ENCODE measurements around the gene MTHFD1. TPM values are rescaled to one million over a fixed set of nuclear protein-coding genes. Genes with fewer than 3 reads are reported as not detected.
"Not testable (repeated sequence)": the region's sequence is repeated elsewhere in the genome, so short reads cannot be mapped to it uniquely, and the experiment has no call there.

MTHFD1 gene
- 168 and 172 TPM in 2 replicates for total RNA-seq

DNA sequence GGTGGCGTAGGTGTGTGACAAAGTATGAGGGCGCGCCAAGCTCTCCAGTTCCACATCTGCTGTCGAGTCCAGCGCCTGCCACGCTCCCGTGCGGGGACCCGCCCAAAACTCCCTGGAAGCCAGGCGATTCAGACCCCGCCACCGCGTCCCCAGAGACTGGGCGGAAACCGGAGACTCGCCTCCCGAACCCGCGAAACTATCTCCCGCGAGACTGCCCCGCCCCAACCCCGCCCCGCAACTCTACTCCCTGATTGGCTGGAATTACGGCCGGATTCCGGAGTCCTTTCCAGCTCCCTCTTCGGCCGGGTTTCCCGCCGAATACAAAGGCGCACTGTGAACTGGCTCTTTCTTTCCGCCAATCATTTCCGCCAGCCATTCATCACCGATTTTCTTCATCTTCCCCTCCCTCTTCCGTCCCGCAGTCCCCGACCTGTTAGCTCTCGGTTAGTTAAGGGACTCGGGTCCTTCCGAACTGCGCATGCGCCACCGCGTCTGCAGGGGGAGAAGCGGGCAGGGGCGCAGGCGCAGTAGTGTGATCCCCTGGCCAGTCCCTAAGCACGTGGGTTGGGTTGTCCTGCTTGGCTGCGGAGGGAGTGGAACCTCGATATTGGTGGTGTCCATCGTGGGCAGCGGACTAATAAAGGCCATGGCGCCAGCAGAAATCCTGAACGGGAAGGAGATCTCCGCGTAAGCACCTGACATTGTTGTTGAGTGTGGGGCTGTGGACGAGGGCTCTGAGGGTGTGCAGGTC lies at the start of gene MTHFD1:
Gene MTHFD1 (plus strand): TSS at position 572 of the 751 bp plus-strand sequence. CDS start 75 bp downstream, at position 647.
- intact Hi-C loops (cut with micrococcal nuclease), result loop anchor here (1.0 to 5.0 kb wide), 12 partner anchors 44 to 845 kb away; partner anchors contain the start of genes AKAP5, CHURC1, FNTB and HSPA2

DNA sequence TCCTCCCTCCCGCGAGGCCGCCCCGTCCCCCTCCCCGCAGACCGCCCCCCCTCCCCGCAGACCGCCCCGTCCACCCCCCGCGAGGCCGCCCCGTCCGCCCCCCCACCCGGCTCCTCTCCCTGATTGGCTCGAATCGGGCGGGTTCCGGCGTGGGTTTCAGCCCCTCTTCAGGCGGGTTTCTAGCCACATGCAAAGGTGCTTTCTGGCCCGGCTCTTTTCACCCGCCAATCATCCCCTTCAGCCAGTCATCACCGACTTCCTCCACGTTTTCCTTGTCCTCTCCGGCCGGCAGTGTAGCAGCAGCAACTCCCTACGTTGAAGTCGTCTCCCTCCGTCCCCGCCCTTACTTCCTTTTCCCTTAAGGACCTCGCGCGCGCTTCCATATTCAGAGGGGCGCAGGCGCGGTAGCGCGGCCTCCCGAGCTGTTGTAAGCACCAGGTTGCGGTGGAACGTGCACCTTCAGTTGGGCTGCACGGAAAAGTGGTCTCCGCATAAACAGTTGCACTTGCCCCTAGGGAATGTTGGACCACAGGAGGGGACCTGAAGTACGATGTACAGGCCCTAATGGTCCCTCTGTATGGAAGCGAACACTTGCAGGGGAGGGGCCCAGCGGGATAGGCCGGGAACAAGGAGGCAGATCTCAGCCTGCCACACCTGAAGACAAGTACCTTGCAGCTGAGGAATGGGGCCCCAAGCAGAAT lies 49.4 kb upstream of the MTHFD1 start:
- intact Hi-C loops (cut with micrococcal nuclease), result loop anchor here (1.0 to 5.0 kb wide), 10 partner anchors 50 to 795 kb away; partner anchors contain the start of genes AKAP5, CHURC1, FNTB and HSPA2

DNA sequence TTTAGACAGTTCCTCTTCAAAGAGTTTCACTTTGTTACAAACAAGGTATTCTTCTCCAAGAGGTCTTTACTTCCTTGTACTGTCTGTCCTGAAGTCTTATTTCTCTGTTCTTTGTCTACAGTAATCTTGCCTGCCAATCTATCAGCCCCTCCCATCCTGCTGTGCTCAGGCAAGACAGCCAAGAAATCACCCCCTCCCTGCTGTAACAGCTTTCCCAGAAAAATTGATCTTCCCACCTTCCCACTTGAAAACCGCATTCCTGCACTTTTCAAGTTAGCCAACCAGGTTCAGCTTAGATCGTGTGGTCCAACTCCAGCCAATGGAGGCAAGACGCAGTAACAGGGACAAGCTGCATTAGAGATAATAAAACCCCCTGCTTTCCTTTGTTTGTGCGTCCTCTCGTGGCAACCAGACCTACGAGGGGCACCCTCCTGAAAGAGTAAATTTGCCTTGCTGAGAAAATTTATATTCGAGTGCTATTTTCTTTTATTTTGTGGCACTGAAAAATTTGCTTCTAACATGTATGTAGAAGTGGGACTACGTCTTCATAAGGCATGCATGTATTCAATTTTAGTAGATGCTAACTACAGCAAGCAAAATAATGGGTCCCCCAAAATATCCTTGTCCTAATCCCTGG lies 47.5 kb upstream of the MTHFD1 start:
- intact Hi-C loops (cut with micrococcal nuclease), result loop anchor here (5.0 kb wide), 1 partner anchor 552 kb away; no protein-coding TSS in a partner anchor

DNA sequence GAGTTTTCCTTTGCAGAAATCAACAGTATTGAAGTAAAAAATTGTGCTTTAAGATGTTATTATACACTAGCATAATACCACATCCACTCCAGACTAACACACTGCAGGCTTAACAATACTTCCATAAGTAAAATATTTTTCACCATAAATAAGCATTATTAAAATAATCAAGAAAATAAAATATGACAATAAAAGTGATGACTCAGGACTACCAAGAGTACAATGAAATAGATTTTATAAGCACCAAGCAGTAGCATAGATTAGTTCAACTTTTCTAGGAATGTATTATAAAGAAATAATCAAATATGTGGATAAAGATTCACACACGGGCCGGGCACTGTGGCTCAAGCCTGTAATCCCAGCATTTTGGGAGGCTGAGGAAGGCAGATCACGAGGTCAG lies 40.4 kb upstream of the MTHFD1 start:
- intact Hi-C loops (cut with micrococcal nuclease), result no loop called here

DNA sequence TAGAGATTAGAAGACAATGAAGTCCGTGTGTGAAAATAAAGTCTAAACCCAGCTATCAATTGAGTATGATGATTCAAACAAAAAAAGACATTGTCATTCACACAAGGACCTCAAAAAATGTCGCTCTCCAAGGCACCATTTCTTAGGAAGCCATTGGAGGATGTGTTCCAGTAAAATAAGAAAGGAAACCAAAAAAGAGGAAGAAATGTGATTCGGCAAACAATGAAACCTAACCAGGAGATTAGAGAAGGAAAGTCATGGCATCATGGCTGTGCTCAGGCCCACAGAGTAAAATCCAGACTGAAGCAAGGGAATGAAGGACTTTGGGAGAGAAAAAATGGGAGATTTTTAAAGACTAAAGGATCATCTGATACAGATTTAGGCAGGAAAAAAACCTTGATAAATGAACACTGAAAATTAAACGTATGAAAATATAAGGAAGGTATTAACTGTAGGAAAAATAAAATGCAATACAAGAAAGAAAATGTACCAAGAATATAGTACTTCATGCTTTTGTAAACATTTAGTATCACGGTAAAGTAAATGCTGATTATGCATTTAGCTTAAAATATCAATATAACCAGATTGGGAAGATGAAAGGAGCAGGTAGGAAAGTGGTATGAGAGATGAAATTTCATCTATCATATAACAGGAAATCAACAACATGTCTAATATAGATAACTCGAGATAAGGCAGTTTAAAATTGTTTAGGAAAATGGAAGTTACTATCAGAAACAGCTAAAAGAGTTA lies 38.2 kb upstream of the MTHFD1 start:
- intact Hi-C loops (cut with micrococcal nuclease), result no loop called here

DNA sequence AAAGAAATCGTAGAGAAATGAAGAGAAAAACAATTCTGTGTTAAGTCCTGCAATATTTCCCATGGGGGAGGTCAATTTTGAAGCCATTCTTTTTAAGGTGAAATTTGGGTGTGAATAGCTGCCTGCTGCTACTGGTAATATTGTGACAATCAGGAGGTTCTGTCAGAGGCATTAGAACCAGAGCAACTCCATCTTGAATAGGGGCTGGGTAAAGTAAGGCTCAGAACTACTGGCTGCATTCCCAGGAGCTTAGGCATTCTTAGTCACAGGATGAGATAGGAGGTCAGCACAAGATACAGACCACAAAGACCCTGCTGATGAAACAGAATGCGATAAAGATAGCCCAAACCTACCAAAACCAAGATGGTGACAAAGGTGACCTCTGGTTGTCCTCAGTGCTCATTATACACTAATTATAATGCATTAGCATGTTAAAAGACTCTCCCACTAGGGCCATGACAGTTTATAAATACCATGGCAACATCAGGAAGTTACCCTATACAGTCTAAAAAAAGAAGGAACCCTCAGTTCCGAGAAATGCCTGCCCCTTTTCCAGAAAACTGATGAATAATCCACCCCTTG lies 24.8 kb upstream of the MTHFD1 start:
- intact Hi-C loops (cut with micrococcal nuclease), result no loop called here

DNA sequence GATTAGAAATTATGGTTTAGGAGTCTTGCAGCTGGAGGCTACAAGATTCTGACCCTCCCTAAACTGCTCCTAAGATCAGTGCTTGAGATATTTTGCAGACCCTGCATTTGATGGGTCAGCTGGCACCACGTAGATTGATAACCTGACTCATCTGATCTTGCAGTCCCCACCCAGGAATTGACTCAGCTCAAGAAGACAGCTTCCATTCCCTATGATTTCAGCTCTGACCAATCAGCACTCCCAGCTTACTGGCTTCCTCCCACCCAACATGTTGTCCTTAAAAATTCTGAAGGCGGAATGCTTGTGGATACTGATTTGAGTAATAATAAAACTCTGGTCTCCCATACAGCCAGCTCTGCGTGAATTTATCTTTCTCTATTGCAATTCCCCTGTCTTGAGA lies 23.2 kb upstream of the MTHFD1 start:
- intact Hi-C loops (cut with micrococcal nuclease), result no loop called here

DNA sequence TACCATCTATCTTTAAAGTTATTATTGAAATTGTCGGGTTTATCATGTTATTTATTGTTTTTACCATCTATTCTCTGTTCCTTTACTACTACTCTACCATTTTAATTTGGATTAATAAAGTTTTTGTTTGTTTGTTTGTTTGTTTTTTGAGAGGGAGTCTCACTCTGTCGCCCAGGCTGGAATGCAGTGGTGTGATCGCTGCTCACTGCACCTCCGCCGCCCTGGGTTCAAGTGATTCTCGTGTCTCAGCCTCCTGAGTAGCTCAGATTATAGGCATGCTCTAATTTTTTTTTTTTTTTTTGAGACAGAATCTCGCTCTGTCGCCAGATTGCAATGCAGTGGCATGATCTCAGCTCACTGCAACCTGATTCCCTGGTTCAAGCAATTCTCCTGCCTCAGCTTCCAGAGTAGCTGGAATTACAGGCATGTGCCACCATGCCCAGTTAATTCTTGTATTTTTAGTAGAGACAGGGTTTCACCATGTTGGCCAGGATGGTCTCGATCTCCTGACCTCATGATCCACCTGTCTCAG lies 22.7 kb upstream of the MTHFD1 start:
- intact Hi-C loops (cut with micrococcal nuclease), result not testable (repeated sequence)

DNA sequence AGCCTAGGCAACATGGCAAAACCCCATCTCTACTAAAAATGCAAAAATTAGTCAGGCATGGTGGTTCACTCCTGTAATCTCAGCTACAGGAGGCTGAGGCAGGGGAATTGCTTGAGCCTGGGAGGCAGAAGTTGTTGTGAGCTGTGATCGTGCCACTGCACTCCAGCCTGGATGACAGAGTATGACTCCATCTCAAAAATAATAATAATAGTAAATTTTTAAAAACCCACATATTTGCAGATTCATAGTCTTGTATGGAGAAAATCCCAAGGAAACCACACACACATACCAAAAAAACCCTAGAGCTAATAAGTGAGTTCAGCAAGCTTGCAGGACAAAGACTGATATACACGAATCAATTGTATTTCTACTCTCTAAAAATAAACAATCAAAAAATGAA lies 19.0 kb upstream of the MTHFD1 start:
- intact Hi-C loops (cut with micrococcal nuclease), result no loop called here

DNA sequence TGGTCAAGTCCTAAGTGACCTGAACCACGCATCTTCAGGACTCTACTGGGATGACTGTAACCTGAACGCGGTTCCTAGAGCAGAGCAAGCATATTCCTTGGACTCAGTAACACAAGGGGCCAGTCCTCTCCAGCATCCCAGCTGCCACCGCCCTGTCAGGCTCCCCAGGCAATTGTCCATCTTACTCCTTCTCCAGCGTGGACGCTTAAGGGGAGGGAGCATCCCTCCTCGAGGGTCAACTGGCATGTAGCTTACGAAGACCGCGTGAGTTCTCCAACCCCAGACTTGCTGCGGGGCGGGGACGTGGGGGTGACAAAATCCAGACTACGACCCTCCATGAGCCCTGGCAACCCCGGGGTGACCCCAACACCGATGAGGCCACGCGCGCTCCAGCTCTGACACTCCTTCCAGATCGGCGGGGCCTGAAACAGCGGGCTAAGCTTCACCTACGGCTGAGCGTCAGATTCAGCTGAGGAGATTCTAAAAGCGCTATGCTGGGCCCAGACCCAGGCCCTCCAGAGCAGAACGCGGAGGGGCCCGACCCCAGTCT lies 846 bp upstream of the MTHFD1 start:
- intact Hi-C loops (cut with micrococcal nuclease), result loop anchor here (5.0 kb wide), 1 partner anchor 45 kb away; no protein-coding TSS in a partner anchor

DNA sequence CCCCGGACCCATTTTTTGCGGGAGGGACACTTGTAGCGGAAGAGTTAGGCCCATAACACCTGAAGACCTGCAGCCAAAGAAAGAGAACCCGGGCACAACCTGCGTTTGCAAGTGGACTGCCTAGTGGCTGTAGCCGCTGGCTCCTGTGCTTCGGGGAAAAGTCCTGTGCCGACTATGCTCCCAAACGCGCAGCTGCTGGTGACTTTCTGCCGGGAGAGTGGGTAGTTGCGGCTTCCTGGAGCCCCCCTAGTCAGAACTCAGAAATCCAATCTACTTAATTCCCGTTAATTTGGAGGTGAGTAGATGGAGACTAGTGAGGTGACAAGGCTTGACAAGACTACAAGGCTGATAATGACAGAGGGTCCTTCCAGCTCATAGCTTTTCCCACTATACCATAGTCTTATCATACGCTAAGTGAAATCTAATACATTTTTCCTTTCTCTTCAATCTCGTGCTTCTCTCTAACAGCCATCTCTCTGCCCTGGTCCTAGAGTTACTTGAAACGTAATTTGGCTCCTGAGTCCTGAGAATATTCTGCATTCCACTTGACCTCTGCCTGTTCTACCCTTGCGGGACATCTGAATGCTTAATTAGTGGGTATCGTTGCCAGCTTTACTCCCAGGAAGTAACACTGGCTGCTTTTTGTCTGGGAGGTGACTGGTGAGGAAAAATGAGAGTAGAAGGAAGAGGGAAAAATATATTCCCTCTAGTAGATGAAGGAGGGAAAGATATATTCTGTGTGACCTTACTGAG lies 556 bp downstream of the MTHFD1 start:
- intact Hi-C loops (cut with micrococcal nuclease), result loop anchor here (1.0 to 5.0 kb wide), 12 partner anchors 44 to 845 kb away; partner anchors contain the start of genes AKAP5, CHURC1, FNTB and HSPA2

DNA sequence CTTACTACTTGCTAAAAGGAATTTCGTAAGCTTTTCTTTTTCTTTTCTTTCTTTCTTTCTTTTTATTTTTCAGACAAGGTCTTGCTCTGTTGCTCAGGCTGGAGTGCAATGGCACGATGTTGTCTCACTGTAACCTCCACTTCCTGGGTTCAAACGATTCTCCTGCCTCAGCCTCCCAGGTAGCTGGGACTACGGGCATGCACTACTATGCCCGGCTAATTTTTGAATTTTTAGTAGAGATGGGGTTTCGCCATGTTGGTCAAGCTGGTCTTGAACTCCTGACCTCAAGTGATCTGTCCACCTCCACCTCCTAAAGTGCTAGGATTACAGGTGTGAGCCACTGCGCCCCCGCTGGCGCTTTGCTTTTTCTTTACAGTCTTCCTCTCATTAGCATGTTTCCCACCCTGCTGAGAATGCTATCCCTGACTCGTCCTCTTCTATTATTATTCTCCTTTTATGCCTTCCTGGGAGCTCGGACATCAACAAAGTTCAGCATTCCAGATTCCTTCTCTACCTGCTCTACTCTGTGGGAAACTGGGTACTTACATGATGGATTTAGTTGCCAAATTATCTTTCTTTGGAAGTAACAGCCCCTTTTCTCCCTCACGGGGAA lies 3.1 kb downstream of the MTHFD1 start:
- intact Hi-C loops (cut with micrococcal nuclease), result no loop called here

DNA sequence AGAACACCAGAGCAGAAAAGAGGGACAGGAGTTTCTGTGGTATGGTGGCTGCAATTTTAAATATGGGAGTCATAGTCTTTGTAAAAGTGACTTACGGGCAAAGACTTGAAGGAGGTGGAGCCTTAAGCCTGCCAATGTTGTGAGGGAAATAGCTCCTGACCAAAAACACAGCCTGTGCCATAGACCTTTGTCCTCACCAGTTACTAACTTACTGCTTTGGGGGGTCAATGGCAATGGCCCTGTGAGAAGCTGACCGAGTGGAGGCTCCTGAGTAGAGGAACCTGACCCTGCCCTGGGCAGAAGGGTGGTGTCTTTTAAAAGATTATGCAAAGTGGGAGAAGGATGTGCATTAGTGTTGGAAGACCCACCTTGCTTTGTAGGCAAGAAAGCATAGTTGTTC lies 3.8 kb downstream of the MTHFD1 start:
- intact Hi-C loops (cut with micrococcal nuclease), result no loop called here

DNA sequence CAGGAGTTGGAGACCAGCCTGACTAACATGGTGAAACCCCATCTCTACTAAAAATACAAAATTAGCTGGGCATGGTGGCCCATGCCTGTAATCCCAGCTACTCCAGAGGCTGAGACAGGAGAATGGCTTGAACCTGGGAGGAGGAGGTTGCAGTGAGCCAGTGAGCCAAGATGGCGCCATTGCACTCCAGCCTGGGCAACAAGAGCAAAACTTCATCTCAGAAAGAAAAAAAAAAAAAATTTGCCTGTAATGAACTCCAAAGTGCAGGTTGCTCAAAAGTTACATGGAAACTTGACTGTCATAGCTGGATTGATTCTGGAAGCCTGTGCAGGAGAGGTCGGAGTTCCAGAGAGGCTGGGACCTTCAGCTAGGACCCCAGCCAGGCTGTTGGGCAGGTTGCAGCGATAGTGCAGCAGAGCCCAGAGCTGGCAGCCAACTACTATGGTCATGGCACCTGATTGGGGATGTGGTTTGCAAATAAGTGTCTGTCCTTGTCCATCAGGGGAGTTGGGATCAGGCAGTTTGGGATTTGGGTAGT lies 5.1 kb downstream of the MTHFD1 start:
- intact Hi-C loops (cut with micrococcal nuclease), result not testable (repeated sequence)

DNA sequence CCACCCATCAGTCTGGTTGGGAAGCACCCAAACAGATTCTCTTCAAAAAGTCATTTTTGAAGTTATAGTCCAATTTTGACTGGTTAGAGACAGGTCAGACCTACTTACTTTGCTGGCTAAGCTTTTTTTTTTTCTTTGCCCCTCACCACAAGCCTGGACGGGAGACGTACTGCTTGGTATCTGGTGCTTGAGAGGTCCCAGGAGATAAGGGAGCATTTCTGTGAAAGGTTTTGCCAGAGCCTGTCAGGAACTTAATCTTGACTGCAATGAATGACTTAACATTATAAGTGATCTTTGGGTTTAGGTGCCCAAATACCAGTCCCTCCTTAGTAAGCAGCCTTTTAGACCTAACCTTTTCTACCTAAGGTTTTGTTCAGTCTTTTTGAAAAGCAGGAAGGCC lies 6.3 kb downstream of the MTHFD1 start:
- intact Hi-C loops (cut with micrococcal nuclease), result no loop called here

DNA sequence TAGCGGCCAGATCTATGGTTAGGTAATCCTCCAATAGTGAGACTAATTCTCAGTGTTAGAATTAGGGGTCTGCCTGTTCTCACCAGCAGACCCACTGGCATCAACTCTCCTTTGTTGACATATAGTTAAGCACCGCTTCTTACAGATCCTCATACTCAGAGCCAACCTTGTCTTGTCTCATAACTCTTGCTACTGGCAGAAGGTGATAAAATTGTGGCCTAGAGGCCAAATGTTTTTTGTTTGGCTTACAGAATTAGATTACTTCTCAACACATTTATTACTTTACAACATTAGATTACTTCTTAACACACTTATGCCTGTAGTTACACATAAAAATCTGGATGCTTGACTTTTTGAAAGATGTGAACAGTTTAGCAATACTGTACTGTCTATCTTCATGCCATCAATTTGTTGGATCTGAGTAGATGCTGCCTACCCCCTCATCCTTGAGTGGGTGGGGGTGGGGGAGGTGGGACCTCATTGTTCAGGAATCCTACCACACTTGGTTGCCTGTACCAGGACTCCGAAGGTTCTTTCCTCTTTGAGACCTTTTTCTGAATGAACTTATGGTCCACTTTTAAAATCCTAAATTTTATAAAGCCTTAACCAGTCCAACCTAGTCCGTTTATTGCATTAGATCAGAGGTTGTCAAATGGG lies 7.0 kb downstream of the MTHFD1 start:
- intact Hi-C loops (cut with micrococcal nuclease), result no loop called here

DNA sequence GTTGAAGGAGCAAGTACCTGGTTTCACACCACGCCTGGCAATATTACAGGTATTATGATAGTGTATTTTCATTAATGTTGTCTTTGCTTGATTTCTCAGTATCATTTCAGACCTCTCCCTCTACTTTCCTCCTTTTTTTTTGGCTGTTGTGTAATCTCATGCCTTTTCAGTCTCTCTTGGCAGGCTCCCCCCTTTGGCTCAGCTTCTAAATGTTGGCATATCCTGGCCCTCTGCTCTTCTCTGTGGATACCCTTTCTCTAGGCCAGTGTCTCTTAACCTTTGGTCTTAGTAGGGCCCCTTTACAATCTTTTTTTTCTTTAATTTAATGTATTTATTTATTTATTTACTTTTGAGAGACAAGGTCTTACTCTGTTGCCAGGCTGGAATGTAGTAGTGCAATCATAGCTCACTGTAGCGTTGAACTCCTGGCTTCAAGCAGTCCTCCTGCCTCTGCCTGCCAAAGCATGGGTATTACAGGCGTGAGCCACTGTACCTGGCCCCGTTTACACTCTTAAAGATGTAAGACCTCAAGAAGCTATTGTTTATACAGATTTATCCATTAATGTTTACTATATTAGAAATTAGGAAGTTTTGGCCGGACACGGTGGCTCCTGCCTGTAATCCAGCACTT lies 12.8 kb downstream of the MTHFD1 start:
- intact Hi-C loops (cut with micrococcal nuclease), result no loop called here

DNA sequence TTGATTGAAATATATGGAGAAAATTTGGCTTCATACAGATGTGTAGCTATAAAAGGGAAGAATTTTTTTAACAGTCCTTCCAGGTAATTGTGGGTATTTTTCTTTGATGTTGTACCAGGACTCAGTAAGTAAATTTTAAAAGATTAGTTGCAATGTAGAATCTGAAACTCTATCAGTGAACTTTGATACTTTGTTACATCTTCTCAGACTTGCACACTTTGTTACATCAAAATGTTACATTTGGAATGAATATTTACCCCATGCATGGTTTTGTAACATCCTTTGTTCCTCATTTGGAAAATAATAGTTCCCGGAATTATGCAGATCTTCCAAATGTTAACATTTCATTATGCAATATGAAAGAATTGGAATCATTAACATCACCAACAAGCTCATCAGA lies 13.8 kb downstream of the MTHFD1 start:
- intact Hi-C loops (cut with micrococcal nuclease), result no loop called here

All from T-helper 1 cell treated with Interleukin-12 subunit alpha and Interleukin-12 subunit beta and Interleukin-4 antibody, amounts not matched to agents 30 ng/mL and 1 ng/mL, for 36 hours (primary cell).